ENCODE data around the gene NCK2. TPM values are rescaled to one million over a fixed set of nuclear protein-coding genes. Genes with fewer than 3 reads are reported as not detected.

The NCK2 gene
- polyA plus RNA-seq, 2 of the 4 experiments (the other 2 are of a cell fraction): 17.1 to 17.8 TPM

GRCh38 chr2:105856581-105856980 lies 111.9 kb downstream of the NCK2 start (continued):
- TF ChIP-seq HMGXB4 (CRISPR knock-in tag; IDR thresholded peaks at IDR 0.05; ENCODE audit: borderline replicate concordance): no peak

- H3K4me3 ChIP-seq: no peak overlapping the region
- FAIRE-seq (no peak), ATAC-seq (no peak), DNase-seq (ENCODE audit: low read depth in 1 of 2, low spot score in 1 of 2) (no peak)
- H3K9me3 ChIP-seq: no peaks in the 10 kb centered on the region
- CTCF ChIA-PET: interaction anchor here (1.5 kb wide), 1 partner anchor 8 kb away, joined by 3 read pairs; no protein-coding TSS in a partner anchor
- H3K27ac ChIP-seq: no peak overlapping the region
- 93% methylated on average over 17 of the region's 17 CpGs for WGBS (ENCODE audit: missing lambda C conversion rate)
- H3K4me1 ChIP-seq: no peaks in the 10 kb centered on the region
- H3K4me2 ChIP-seq: no peak overlapping the region
- POLR2A ChIA-PET: no interaction called here
- no peak for TF ChIP-seq ZC3H11A (IDR thresholded peaks at IDR 0.05)
- TF ChIP-seq POLR2A (IDR thresholded peaks at IDR 0.05; ENCODE audit: low read length): no peak
- TF ChIP-seq HOXB13 (CRISPR knock-in tag; IDR thresholded peaks at IDR 0.05; ENCODE audit: low read depth): no peak
- no peak for TF ChIP-seq HOXA7 (CRISPR knock-in tag; IDR thresholded peaks at IDR 0.05)
- TF ChIP-seq FOSL2 (IDR thresholded peaks at IDR 0.05): no peak
- no peak for TF ChIP-seq FOSL2 (CRISPR knock-in tag; IDR thresholded peaks at IDR 0.05)
- no peak for TF ChIP-seq HES2 (IDR thresholded peaks at IDR 0.05)
- TF ChIP-seq HMGXB4 (CRISPR knock-in tag; IDR thresholded peaks at IDR 0.05; ENCODE audit: borderline replicate concordance): no peak
- no peak for TF ChIP-seq USF2 (IDR thresholded peaks at IDR 0.05)
- TF ChIP-seq EHMT2 (IDR thresholded peaks at IDR 0.05; ENCODE audit: low read depth): no peak
- no peak for TF ChIP-seq BCL3 (IDR thresholded peaks at IDR 0.05)
- no peak for TF ChIP-seq EHF (CRISPR knock-in tag; IDR thresholded peaks at IDR 0.05)
- no peak for TF ChIP-seq HEYL (CRISPR knock-in tag; IDR thresholded peaks at IDR 0.05)
- no peak for TF ChIP-seq NFE2L2 (conservative IDR thresholded peaks at IDR 0.05; ENCODE audit: low read length)
- TF ChIP-seq MAFK (IDR thresholded peaks at IDR 0.05; ENCODE audit: partially characterized antibody): no peak
- no peak for TF ChIP-seq NPAS2 (CRISPR knock-in tag; IDR thresholded peaks at IDR 0.05; ENCODE audit: borderline replicate concordance)
- no peak for TF ChIP-seq POLR2AphosphoS2 (conservative IDR thresholded peaks at IDR 0.05; ENCODE audit: low read length)
- TF ChIP-seq BHLHE40 (IDR thresholded peaks at IDR 0.05; ENCODE audit: low read depth, low read length): no peak
- TF ChIP-seq PBX3 (IDR thresholded peaks at IDR 0.05): no peak
These were observed 112.5 kb downstream of the NCK2 start for GRCh38 chr2:105857076-105857740.

Measured in A549 (cell line).